Cardiac muscle cell (in vitro differentiated cells and primary cell): ENCODE measurements around the gene YWHAB. TPM values are rescaled to one million over a fixed set of nuclear protein-coding genes. Genes with fewer than 3 reads are reported as not detected.
"Not testable (repeated sequence)": the region's sequence is repeated elsewhere in the genome, so short reads cannot be mapped to it uniquely, and the experiment has no call there.

Experiments used
- DNase-seq, 2 donors: peaks; one replicate each; pipeline versions ENCODE4 v3.0.0 to v3.0.0-alpha.2; 2010 to 2017; ENCODE audit warnings: low read depth in 1 of 2, low spot score in 1 of 2
- H3K27ac ChIP-seq: fragments of 200-600 bp; sonication (generic); 2 replicates; pipeline ENCODE4 v1.5.1; 2016
- H3K27me3 ChIP-seq: fragments of 200-600 bp; sonication (generic); 2 replicates; pipeline ENCODE4 v1.6.0; 2016; ENCODE audit warnings: control low read depth
- H3K36me3 ChIP-seq: fragments of 200-600 bp; sonication (generic); 2 replicates; pipeline ENCODE4 v1.5.1; 2016; ENCODE audit warnings: control low read depth
- H3K4me1 ChIP-seq: fragments of 200-600 bp; sonication (generic); 2 replicates; pipeline ENCODE4 v1.8.1; 2017; ENCODE audit warnings: low read depth, mild to moderate bottlenecking, mixed run types
- H3K4me3 ChIP-seq: fragments of 200-600 bp; sonication (generic); 2 replicates; pipeline ENCODE4 v1.5.1; 2016; ENCODE audit warnings: mild to moderate bottlenecking
- H3K9me3 ChIP-seq: fragments of 200-600 bp; sonication (generic); 2 replicates; pipeline ENCODE4 v1.5.1; 2017; ENCODE audit warnings: low read depth, mild to moderate bottlenecking, control low read depth
- polyA plus RNA-seq: library from polyadenylated mRNA; unstranded; fragments of >200 nt; fragmentation: Nextera tagmentation; extraction: Ambion mirVana; gene quantifications from 2 replicates; pipeline ENCODE4 v1.2.1, GENCODE V29; 2016
- total RNA-seq: library from RNA; depleted of rRNA; stranded (reverse); fragments of >200 nt; gene quantifications from 2 replicates; pipeline ENCODE4 v1.2.3, GENCODE V29; 2016
- TF ChIP-seq, protein P1 (sequence below): IDR thresholded peaks from 2 replicates; pipeline ENCODE4 v1.5.1; 2012; ENCODE audit warnings: low read depth, mild to moderate bottlenecking, low read length

YWHAB gene
- total and polyA plus RNA-seq, 2 experiments from 2014 or later: 66.0 to 242 TPM

- TF ChIP-seq, protein P1, sequence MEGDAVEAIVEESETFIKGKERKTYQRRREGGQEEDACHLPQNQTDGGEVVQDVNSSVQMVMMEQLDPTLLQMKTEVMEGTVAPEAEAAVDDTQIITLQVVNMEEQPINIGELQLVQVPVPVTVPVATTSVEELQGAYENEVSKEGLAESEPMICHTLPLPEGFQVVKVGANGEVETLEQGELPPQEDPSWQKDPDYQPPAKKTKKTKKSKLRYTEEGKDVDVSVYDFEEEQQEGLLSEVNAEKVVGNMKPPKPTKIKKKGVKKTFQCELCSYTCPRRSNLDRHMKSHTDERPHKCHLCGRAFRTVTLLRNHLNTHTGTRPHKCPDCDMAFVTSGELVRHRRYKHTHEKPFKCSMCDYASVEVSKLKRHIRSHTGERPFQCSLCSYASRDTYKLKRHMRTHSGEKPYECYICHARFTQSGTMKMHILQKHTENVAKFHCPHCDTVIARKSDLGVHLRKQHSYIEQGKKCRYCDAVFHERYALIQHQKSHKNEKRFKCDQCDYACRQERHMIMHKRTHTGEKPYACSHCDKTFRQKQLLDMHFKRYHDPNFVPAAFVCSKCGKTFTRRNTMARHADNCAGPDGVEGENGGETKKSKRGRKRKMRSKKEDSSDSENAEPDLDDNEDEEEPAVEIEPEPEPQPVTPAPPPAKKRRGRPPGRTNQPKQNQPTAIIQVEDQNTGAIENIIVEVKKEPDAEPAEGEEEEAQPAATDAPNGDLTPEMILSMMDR: no peak
- Histone ChIP-seq H3K36me3 (no peaks in the 10 kb centered on the region), H3K4me3 (no peak overlapping the region), H3K27ac (no peak overlapping the region), H3K9me3 (no peaks in the 10 kb centered on the region), H3K27me3 (peaks cover 11% of the 10 kb centered on the region), H3K4me1 (no peaks in the 10 kb centered on the region)
- no peak for DNase-seq
Observed at GRCh38 chr20:44869471-44869870, 16.0 kb upstream of the YWHAB start.

DNA sequence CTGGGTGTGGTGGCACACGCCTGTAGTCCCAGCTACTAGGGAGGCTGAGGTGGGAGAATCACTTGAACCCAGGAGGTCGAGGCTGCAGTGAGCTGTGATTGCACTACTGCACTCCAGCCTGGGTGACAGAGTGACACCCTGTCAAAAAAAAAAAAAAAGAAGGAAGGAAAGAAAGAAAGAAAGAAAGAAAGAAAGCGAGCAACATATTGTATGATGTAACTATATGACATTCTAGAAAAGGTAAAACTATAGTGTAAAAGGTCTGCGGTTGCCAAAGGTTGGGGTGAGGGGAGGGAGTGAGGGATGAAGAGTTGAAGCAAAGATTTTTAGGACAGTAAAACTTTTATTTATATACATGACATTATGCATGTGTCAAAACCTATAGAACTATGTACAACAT, 3.1 kb upstream of the YWHAB start:
- H3K4me1 ChIP-seq, DNase-seq, H3K27me3 ChIP-seq, H3K4me3 ChIP-seq, H3K36me3 ChIP-seq, H3K9me3 ChIP-seq, H3K27ac ChIP-seq: not testable (repeated sequence)

GRCh38 chr20:44883214-44883902, 2.1 kb upstream of the YWHAB start:
- H3K4me3 ChIP-seq: no peak overlapping the region
- peak in 1 of 2 donors; percentile 13 for DNase-seq

GRCh38 chr20:44884907-44885391, 556 bp upstream of the YWHAB start:
- TF ChIP-seq, protein P1: no peak
- peak overlapping the region; percentile 38 for H3K27ac ChIP-seq
- peak overlapping the region; percentile 20 for H3K4me3 ChIP-seq
- no peaks in the 10 kb centered on the region for H3K27me3 ChIP-seq
- no peak for DNase-seq
- peaks cover 9% of the 10 kb centered on the region for H3K4me1 ChIP-seq
- no peaks in the 10 kb centered on the region for H3K9me3 ChIP-seq
- no peaks in the 10 kb centered on the region for H3K36me3 ChIP-seq

More at GRCh38 chr20:44883214-44883902, 2.1 kb upstream of the YWHAB start:
- Histone ChIP-seq H3K27me3 (no peaks in the 10 kb centered on the region), H3K36me3 (no peaks in the 10 kb centered on the region), H3K9me3 (no peaks in the 10 kb centered on the region), H3K27ac (no peak overlapping the region), H3K4me1 (peaks cover 9% of the 10 kb centered on the region)
- TF ChIP-seq, protein P1: no peak

DNA sequence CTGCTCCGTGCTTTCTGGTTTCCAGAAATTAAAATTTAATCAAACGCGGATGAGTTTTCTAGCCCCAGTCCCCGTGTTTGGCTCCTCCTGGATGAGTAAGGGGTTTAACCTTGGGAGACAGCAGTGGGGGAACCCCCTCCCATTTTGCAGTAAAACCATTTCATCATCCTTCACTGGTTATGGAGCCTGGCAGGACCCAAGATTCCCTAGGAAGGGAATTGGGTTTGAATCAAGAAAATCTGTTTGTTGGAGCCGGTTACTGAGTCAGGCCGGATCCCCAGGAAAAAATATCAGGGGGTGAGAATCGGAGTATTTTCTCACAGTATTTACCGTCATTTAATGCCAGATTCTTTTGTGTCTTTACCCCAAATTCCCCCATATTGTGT, 754 bp downstream of the YWHAB start:
- Histone ChIP-seq H3K27ac (peak overlapping the region; percentile 96), H3K9me3 (no peaks in the 10 kb centered on the region), H3K4me1 (peaks cover 9% of the 10 kb centered on the region), H3K36me3 (no peaks in the 10 kb centered on the region), H3K4me3 (peak overlapping the region; percentile 74), H3K27me3 (no peaks in the 10 kb centered on the region)
- peak in 1 of 2 donors; percentile 19 for DNase-seq
- TF ChIP-seq, protein P1: no peak

GRCh38 chr20:44886828-44887227, 1.3 kb downstream of the YWHAB start:
- peaks cover 9% of the 10 kb centered on the region for H3K4me1 ChIP-seq
- H3K27me3 ChIP-seq: no peaks in the 10 kb centered on the region
- no peak for DNase-seq
- no peaks in the 10 kb centered on the region for H3K9me3 ChIP-seq
- H3K36me3 ChIP-seq: no peaks in the 10 kb centered on the region
- H3K27ac ChIP-seq: no peak overlapping the region
- TF ChIP-seq, protein P1: no peak
- H3K4me3 ChIP-seq: peak overlapping the region; percentile 74
